Embryonic facial prominence (tissue), 1 donor: Measurements from ENCODE around the gene GMPPB.
"Not testable (repeated sequence)": the region's sequence is repeated elsewhere in the genome, so short reads cannot be mapped to it uniquely, and the experiment has no call there.

Experiments
- DNase-seq: peaks from one replicate; pipeline ENCODE4 v3.0.0-alpha.2; 2016; ENCODE audit errors: extremely low spot score

Gene GMPPB

GRCh38 chr3:49723628-49724551, at the start of gene GMPPB:
TSS of gene GMPPB (minus strand) at chr3:49723951. CDS start at chr3:49723726, 225 bp downstream.
- peak; percentile 89 for DNase-seq

GRCh38 chr3:49772703-49773102, 49.0 kb upstream of the GMPPB start:
- no peak for DNase-seq

GRCh38 chr3:49771340-49771938, 47.7 kb upstream of the GMPPB start:
- DNase-seq = no peak

DNA sequence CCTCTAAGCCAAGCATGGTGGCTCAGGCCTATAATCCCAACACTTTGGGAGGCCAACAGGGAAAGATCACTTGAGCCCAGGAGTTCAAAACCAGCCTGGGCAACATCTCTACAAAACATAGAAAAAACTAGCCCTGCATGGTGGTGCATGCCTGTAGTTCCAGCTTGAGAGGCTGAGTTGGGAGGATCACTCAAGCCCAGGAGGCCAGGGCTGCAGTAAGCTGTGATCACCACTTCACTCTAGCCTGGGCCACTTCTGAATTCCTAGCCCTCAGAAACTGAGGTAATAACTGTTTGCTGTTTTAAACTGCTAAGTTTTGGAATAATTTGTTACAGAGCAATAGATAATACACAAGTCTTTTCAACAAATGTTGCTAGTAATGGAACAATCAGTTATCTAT, 46.2 kb upstream of the GMPPB start:
- DNase-seq = no peak

DNA sequence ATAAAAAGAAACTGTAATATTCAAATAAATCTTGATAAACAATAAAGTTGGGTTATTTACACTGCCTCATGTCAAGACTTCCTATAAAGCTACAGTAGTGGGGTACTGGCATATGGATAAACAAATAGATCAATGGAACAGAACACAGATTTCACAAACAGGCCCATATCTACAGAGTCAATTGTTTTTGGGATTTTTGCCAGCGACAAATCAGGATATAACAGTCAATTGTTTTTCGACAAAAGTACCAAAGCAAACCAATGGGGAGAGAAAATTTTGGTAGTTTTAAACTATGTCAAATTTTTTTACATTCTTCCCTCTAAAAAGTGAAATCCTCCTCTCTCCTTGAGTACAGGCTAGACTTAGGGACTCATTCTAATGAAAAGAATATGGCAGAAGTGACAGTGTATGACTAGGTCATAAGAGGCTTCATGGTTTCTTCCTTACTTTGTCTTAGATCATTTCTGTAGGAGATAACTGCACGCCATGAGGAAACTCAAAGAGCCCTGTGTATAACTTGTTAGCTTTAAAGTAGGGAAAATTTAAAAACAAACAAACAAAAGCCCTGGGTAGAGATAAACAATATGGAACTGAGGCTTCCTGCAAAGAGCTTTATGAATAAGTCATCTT, 45.6 kb upstream of the GMPPB start:
- no peak for DNase-seq

DNA sequence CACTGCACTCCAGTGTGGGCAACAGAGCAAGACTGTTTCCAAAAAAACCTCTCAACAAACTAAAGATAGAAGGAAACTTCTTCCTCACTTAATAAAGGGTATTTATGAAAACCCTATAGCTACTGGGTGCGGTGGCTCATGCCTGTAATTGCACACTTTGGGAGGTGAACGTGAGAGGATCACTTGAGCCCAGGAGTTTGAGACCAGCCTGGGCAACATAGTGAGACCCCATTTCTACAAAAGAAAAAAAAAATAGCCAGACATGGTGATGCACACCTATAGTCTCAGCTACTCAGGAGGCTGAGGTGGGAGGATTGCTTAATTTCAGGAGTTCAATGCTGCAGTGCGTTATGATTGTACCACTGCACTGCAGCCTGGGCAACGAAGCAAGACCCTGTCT, 40.2 kb upstream of the GMPPB start:
- DNase-seq = no peak

GRCh38 chr3:49761661-49762060, 37.9 kb upstream of the GMPPB start:
- DNase-seq = no peak

DNA sequence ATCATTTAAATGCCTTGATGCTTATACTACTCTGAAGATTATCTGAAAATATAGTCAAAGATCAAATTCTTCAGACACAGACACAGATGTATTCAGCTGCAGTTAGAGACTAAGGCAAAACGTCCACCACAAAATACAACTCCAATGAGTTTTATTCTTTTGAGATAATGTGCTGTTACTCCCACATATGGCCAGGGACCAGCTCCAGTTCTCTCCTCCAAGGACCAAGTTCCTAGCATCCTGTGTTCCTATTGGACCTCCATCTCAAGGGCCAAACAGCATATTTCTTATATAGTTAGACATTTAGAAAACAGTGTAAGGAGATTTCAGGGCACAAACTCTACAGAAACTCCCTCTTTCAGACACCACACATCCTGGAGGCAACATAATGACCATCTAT, 35.5 kb upstream of the GMPPB start:
- no peak for DNase-seq

- DNase-seq = no peak
Measured at GRCh38 chr3:49757197-49757596, 33.4 kb upstream of the GMPPB start.

DNA sequence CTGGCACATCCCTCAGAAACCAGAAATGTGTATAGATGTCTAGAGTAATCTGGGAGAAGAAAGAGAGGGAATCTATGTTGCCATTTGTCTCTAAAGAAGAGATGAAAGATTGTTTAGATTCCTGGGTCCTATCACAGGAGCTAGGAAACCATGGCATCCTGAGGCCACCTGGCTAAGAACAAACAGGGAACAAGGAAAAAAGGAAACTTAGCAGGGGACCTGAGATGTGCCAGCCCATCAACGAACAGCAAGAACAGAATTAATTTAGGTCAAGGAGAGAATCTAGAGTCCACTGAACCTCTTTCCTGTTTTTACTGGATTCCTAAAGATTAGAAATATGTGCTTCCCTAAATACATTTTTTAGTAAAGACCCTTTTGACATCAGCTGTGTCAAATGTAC, 32.3 kb upstream of the GMPPB start:
- DNase-seq = no peak

- no peak for DNase-seq
Measured at GRCh38 chr3:49754536-49754935, 30.8 kb upstream of the GMPPB start.

DNA sequence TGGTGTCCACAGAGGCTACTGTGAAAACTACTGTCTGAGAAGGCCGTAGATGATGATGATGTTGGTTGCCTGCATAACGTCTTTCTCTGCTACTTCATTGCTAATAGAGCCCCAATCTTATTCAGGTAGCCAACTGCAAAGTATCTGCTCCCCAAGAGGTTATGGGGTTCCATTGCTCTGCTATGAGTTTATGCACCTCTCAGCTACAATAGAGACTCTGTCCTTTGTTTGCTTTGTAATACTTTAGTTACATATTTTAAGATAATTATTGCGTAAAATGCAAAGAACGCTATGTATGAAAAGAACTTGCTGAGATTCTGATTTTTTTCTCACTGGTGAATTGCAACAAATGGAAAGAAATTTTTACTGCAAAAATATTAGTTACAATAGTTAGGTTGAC, 27.8 kb upstream of the GMPPB start:
- no peak for DNase-seq

GRCh38 chr3:49750056-49750455, 26.3 kb upstream of the GMPPB start:
- no peak for DNase-seq

GRCh38 chr3:49748874-49749273, 25.1 kb upstream of the GMPPB start:
- DNase-seq = not testable (repeated sequence)

DNA sequence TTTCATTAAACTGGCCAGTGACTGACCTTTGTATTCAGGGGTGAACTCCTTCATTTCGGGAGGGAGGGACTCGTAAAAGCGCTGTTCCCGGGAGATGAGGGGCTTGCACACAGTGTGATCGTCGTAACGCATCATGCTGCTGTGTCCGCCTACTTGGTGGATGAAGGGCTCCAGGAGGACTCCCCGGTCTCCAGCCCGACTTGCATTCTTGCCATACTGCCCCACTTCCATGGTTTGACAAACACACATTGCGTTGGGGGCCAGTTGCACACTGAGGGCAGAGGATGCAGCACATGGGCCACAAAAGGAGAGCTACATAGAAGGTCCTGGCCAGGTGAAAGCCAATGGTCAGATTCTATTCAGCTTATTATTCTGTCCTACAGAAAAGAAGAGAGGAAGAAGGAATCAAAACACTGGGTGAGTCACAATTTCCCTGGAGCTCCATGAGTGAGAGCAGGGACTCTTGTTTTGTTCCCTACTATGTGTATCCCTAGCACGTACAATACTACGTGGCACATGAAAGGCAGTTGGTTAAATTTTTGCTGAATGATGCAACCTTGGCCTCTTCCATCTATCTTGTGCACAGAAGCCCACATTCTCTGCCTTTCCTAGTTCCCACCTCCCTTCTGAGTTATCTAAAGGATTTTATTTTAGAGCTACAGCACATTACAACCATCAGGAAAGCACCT, 24.2 kb upstream of the GMPPB start:
- DNase-seq = no peak

GRCh38 chr3:49745986-49746385, 22.2 kb upstream of the GMPPB start:
- no peak for DNase-seq

GRCh38 chr3:49740427-49740826, 16.7 kb upstream of the GMPPB start:
- DNase-seq = no peak

GRCh38 chr3:49738067-49738713, 14.4 kb upstream of the GMPPB start:
- no peak for DNase-seq

DNA sequence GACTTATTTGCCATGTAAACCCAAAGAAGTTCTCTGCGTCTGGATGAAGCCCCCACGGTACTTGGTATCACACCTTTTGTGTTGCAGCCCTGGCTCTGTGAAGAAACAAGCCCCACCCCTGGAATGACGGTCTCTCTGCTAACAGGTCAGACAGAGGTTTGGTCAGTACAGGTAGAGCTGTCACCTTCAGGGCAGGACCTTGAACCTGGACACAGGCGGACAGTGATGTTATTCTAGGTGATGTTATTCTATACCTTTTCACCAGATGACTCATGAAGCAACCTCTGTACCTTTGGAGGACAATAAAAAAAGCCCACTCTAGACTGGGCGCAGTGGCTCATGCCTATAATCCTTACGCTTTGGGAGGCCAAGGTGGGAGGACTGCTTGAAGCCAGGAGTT, 11.0 kb upstream of the GMPPB start:
- DNase-seq = no peak

- no peak for DNase-seq
Measured at GRCh38 chr3:49733551-49733950, 9.8 kb upstream of the GMPPB start.

- DNase-seq = no peak
Measured at GRCh38 chr3:49732597-49732996, 8.8 kb upstream of the GMPPB start.
